Measurements from ENCODE around the gene DNTTIP2. TPM values are rescaled to one million over a fixed set of nuclear protein-coding genes. Genes with fewer than 3 reads are reported as not detected.
"Not testable (repeated sequence)": the region's sequence is repeated elsewhere in the genome, so short reads cannot be mapped to it uniquely, and the experiment has no call there.

DNTTIP2 gene
- total RNA-seq, 1 donor from 2014 or later: 12.0 TPM

DNA sequence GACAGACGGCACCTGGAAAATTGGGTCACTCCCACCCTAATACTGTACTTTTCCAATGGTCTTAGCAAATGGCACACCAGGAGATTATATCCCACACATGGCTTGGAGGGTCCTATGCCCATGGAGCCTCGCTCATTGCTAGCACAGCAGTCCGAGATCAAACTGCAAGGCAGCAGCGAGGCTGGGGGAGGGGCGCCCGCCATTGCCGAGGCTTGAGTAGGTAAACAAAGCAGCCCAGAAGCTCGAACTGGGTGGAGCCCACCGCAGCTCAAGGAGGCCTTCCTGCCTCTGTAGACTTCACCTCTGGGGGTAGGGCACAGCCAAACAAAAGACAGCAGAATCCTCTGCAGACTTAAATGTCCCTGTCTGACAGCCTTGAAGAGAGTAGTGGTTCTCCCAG, 23.0 kb downstream of the DNTTIP2 start:
- not testable (repeated sequence) for H3K4me3 ChIP-seq (ENCODE audit: low read length in 3 of 3); H3K9me3 ChIP-seq (ENCODE audit: control insufficient read depth in 3 of 3, low read length in 3 of 3); H3K27ac ChIP-seq (ENCODE audit: low read depth, low read length); H3K9ac ChIP-seq (ENCODE audit: low read depth in 1 of 3, low read length in 3 of 3); H3K36me3 ChIP-seq (ENCODE audit: control insufficient read depth in 3 of 3, insufficient read depth in 3 of 3, low read length in 3 of 3); H3K27me3 ChIP-seq (ENCODE audit: control insufficient read depth in 3 of 3, insufficient read depth in 3 of 3, low read length in 3 of 3); H3K4me1 ChIP-seq (ENCODE audit: control insufficient read depth in 3 of 3, insufficient read depth in 3 of 3, low read length in 3 of 3)

GRCh38 chr1:93853940-93854339, 25.1 kb downstream of the DNTTIP2 start:
- no peaks in the 10 kb centered on the region for H3K27me3 ChIP-seq (ENCODE audit: control insufficient read depth in 3 of 3, insufficient read depth in 3 of 3, low read length in 3 of 3)
- peaks cover 2 to 5% (median 3%) of the 10 kb centered on the region in 3 donors for H3K4me1 ChIP-seq (ENCODE audit: control insufficient read depth in 3 of 3, insufficient read depth in 3 of 3, low read length in 3 of 3)
- no peak overlapping the region for H3K9ac ChIP-seq (ENCODE audit: low read depth in 1 of 3, low read length in 3 of 3)
- peaks cover 0 to 3% (median 0%) of the 10 kb centered on the region in 3 donors for H3K9me3 ChIP-seq (ENCODE audit: control insufficient read depth in 3 of 3, low read length in 3 of 3)
- no peak overlapping the region for H3K27ac ChIP-seq (ENCODE audit: low read depth, low read length)
- no peak overlapping the region for H3K4me3 ChIP-seq (ENCODE audit: low read length in 3 of 3)
- H3K36me3 ChIP-seq (ENCODE audit: control insufficient read depth in 3 of 3, insufficient read depth in 3 of 3, low read length in 3 of 3): no peaks in the 10 kb centered on the region

DNA sequence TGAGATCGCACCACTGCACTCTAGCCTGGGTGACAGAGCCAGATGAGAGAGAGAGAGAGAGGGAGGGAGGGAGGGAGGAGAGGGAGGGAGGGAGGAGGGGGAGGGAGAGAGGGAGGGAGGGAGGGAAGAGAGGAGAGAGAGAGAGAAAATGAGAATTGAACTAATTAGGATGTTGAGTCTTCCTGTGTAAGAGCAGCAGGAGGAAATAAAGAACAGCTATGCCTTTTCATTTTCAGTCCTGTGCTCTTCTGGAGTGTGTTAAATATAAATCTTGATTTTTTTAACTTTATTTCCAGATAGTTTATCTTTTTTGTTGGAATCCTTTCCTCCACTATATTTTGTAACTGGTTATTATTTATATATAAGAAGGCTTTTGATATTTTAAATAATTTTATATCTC, 27.1 kb downstream of the DNTTIP2 start:
- H3K27me3 ChIP-seq (ENCODE audit: control insufficient read depth in 3 of 3, insufficient read depth in 3 of 3, low read length in 3 of 3): no peaks in the 10 kb centered on the region
- peaks cover 0 to 3% (median 0%) of the 10 kb centered on the region in 3 donors for H3K9me3 ChIP-seq (ENCODE audit: control insufficient read depth in 3 of 3, low read length in 3 of 3)
- H3K36me3 ChIP-seq (ENCODE audit: control insufficient read depth in 3 of 3, insufficient read depth in 3 of 3, low read length in 3 of 3): no peaks in the 10 kb centered on the region
- H3K4me1 ChIP-seq (ENCODE audit: control insufficient read depth in 3 of 3, insufficient read depth in 3 of 3, low read length in 3 of 3): peaks cover 3 to 7% (median 5%) of the 10 kb centered on the region in 3 donors
- H3K27ac ChIP-seq (ENCODE audit: low read depth, low read length): no peak overlapping the region
- H3K4me3 ChIP-seq (ENCODE audit: low read length in 3 of 3): no peak overlapping the region
- H3K9ac ChIP-seq (ENCODE audit: low read depth in 1 of 3, low read length in 3 of 3): no peak overlapping the region

DNA sequence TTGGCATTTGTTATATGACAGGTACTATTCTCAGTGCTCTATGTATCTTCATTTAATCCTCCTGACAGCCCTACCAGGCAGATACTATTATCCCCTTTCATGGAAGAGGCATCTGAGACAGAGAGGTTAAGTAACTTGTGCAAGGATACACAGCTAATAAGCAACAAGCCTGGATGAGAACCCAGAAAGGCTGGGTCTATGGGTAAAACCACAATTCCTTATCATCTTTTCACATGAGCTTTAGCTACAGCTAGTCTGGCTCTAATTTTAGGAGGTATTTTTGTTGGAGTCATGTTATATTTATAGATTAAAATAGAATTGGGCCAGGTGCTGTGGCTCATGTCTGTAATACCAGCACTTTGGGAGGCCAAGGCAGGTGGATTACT, 27.7 kb downstream of the DNTTIP2 start:
- Histone ChIP-seq H3K9ac (ENCODE audit: low read depth in 1 of 3, low read length in 3 of 3) (no peak overlapping the region), H3K4me3 (ENCODE audit: low read length in 3 of 3) (no peak overlapping the region), H3K4me1 (ENCODE audit: control insufficient read depth in 3 of 3, insufficient read depth in 3 of 3, low read length in 3 of 3) (peaks cover 3 to 7% (median 5%) of the 10 kb centered on the region in 3 donors), H3K27ac (ENCODE audit: low read depth, low read length) (no peak overlapping the region), H3K9me3 (ENCODE audit: control insufficient read depth in 3 of 3, low read length in 3 of 3) (peaks cover 0 to 3% (median 0%) of the 10 kb centered on the region in 3 donors), H3K36me3 (ENCODE audit: control insufficient read depth in 3 of 3, insufficient read depth in 3 of 3, low read length in 3 of 3) (no peaks in the 10 kb centered on the region), H3K27me3 (ENCODE audit: control insufficient read depth in 3 of 3, insufficient read depth in 3 of 3, low read length in 3 of 3) (no peaks in the 10 kb centered on the region)

DNA sequence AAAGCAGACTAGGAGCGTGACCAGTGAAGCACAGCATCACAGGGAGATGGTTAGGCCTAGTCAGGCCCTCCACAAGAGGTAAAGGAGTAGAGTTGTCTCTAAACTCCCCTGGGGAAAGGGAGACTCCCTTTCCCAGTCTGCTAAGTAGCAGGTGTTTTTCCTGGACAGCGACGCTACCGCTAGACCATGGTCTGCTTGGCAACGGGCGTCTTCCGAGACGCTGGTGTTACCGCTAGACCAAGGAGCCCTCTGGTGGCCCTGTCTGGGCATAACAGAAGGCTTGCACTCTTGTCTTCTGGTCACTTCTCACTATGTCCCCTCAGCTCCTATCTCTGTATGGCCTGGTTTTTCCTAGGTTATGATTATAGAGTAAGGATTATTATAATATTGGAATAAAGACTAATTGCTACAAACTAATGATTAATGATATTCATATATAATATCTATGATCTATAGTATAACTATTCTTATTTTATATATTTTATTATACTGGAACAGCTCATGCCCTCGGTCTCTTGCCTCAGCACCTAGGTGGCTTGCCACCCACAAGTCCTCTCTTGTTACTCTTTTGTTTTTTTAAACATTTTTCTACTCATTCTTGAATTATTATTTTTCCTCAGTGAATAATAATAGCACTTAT, 28.2 kb downstream of the DNTTIP2 start:
- not testable (repeated sequence) for H3K27me3 ChIP-seq (ENCODE audit: control insufficient read depth in 3 of 3, insufficient read depth in 3 of 3, low read length in 3 of 3); H3K9me3 ChIP-seq (ENCODE audit: control insufficient read depth in 3 of 3, low read length in 3 of 3); H3K27ac ChIP-seq (ENCODE audit: low read depth, low read length); H3K9ac ChIP-seq (ENCODE audit: low read depth in 1 of 3, low read length in 3 of 3); H3K36me3 ChIP-seq (ENCODE audit: control insufficient read depth in 3 of 3, insufficient read depth in 3 of 3, low read length in 3 of 3); H3K4me1 ChIP-seq (ENCODE audit: control insufficient read depth in 3 of 3, insufficient read depth in 3 of 3, low read length in 3 of 3)
- peak overlapping the region in 1 of 3 donors; percentile 41 for H3K4me3 ChIP-seq (ENCODE audit: low read length in 3 of 3)

DNA sequence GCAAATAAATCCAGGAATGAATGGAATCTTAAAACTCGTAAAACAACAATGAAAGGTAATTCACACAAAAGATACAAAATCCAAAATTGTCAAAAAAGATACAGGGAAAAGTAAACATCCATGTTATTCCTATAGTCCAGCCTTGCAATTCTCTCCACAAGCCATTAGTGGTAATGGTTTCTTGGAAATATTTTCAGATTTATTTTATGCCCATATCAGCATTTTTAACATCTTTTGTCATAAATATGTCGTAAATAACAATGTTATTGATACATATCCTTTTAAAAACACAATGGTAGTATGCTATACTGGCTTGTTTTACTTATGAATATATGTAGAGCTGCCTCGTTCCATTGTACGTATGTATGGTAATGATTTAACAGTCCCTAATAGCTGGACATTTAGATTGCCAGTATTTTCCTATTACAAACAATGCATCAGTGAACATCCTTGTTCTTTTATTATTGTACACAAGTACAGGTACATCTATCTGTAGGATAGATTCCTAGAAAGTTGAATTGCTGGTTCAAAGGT, 30.6 kb downstream of the DNTTIP2 start:
- peak overlapping the region; percentile 89 to 91 (median 91) for H3K9ac ChIP-seq (ENCODE audit: low read depth in 1 of 3, low read length in 3 of 3)
- peak overlapping the region; percentile 91 for H3K27ac ChIP-seq (ENCODE audit: low read depth, low read length)
- no peaks in the 10 kb centered on the region for H3K36me3 ChIP-seq (ENCODE audit: control insufficient read depth in 3 of 3, insufficient read depth in 3 of 3, low read length in 3 of 3)
- H3K4me3 ChIP-seq (ENCODE audit: low read length in 3 of 3): peak overlapping the region; percentile 89 to 95 (median 89)
- peaks cover 16 to 18% (median 18%) of the 10 kb centered on the region in 3 donors for H3K4me1 ChIP-seq (ENCODE audit: control insufficient read depth in 3 of 3, insufficient read depth in 3 of 3, low read length in 3 of 3)
- H3K27me3 ChIP-seq (ENCODE audit: control insufficient read depth in 3 of 3, insufficient read depth in 3 of 3, low read length in 3 of 3): no peaks in the 10 kb centered on the region
- peaks cover 0 to 3% (median 0%) of the 10 kb centered on the region in 3 donors for H3K9me3 ChIP-seq (ENCODE audit: control insufficient read depth in 3 of 3, low read length in 3 of 3)

- H3K4me1 ChIP-seq (ENCODE audit: control insufficient read depth in 3 of 3, insufficient read depth in 3 of 3, low read length in 3 of 3): peaks cover 16 to 18% (median 18%) of the 10 kb centered on the region in 3 donors
- no peaks in the 10 kb centered on the region for H3K36me3 ChIP-seq (ENCODE audit: control insufficient read depth in 3 of 3, insufficient read depth in 3 of 3, low read length in 3 of 3)
- peak overlapping the region; percentile 91 for H3K27ac ChIP-seq (ENCODE audit: low read depth, low read length)
- H3K27me3 ChIP-seq (ENCODE audit: control insufficient read depth in 3 of 3, insufficient read depth in 3 of 3, low read length in 3 of 3): no peaks in the 10 kb centered on the region
- peak overlapping the region; percentile 89 to 95 (median 89) for H3K4me3 ChIP-seq (ENCODE audit: low read length in 3 of 3)
- peak overlapping the region; percentile 90 to 91 (median 91) for H3K9ac ChIP-seq (ENCODE audit: low read depth in 1 of 3, low read length in 3 of 3)
- H3K9me3 ChIP-seq (ENCODE audit: control insufficient read depth in 3 of 3, low read length in 3 of 3): peaks cover 0 to 3% (median 0%) of the 10 kb centered on the region in 3 donors
These were observed 31.2 kb downstream of the DNTTIP2 start for GRCh38 chr1:93847811-93848288.

DNA sequence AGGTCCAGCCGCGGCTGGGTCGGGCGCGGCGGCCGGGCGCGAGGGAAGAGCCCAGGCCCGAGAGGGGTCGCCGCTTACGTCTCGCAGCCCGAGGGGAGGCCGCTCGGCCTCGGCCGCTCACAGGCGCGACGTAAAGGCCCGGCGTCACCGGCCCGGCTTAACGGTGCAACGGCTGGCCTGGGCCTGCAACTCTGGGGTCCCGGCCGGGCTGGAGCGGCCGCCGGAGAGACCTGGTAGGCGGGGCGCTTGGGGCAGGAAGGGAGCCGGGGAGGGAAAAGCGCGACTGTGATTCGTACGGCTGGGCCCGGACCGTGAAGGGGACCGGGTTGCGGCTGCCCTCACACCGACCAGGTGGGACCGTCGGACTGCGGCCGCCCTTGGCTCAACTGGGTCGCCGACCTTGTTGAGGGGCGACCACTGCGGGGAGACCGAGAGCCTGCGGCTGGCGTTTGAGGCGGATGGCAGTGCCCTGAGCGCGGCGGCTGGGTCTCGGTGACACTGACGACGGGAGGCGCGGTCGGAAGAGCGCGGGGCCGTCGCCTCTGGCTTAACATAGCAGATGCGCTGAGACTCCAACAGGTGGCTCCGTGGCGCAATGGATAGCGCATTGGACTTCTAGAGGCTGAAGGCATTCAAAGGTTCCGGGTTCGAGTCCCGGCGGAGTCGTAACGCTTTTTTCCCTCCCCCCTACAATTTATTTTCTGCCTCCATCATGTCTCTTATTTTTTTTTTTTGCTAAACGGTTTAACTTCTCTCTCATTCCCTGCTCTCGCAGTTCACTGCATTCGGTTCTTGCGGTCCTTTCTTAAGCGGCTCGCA, 31.8 kb downstream of the DNTTIP2 start:
- Histone ChIP-seq H3K9me3 (ENCODE audit: control insufficient read depth in 3 of 3, low read length in 3 of 3) (peaks cover 0 to 3% (median 0%) of the 10 kb centered on the region in 3 donors), H3K4me3 (ENCODE audit: low read length in 3 of 3) (peak overlapping the region; percentile 89 to 95 (median 89)), H3K4me1 (ENCODE audit: control insufficient read depth in 3 of 3, insufficient read depth in 3 of 3, low read length in 3 of 3) (peaks cover 16 to 18% (median 18%) of the 10 kb centered on the region in 3 donors), H3K27ac (ENCODE audit: low read depth, low read length) (peak overlapping the region; percentile 91), H3K27me3 (ENCODE audit: control insufficient read depth in 3 of 3, insufficient read depth in 3 of 3, low read length in 3 of 3) (no peaks in the 10 kb centered on the region), H3K36me3 (ENCODE audit: control insufficient read depth in 3 of 3, insufficient read depth in 3 of 3, low read length in 3 of 3) (no peaks in the 10 kb centered on the region), H3K9ac (ENCODE audit: low read depth in 1 of 3, low read length in 3 of 3) (peak overlapping the region; percentile 90 to 91 (median 91))

- Histone ChIP-seq H3K9ac (ENCODE audit: low read depth in 1 of 3, low read length in 3 of 3) (peak overlapping the region; percentile 90 to 91 (median 91)), H3K4me1 (ENCODE audit: control insufficient read depth in 3 of 3, insufficient read depth in 3 of 3, low read length in 3 of 3) (peaks cover 16 to 18% (median 18%) of the 10 kb centered on the region in 3 donors), H3K27me3 (ENCODE audit: control insufficient read depth in 3 of 3, insufficient read depth in 3 of 3, low read length in 3 of 3) (no peaks in the 10 kb centered on the region), H3K36me3 (ENCODE audit: control insufficient read depth in 3 of 3, insufficient read depth in 3 of 3, low read length in 3 of 3) (peaks cover 0 to 4% (median 0%) of the 10 kb centered on the region in 3 donors), H3K4me3 (ENCODE audit: low read length in 3 of 3) (peak overlapping the region; percentile 89 to 95 (median 89)), H3K27ac (ENCODE audit: low read depth, low read length) (peak overlapping the region; percentile 91), H3K9me3 (ENCODE audit: control insufficient read depth in 3 of 3, low read length in 3 of 3) (peaks cover 0 to 3% (median 0%) of the 10 kb centered on the region in 3 donors)
These were observed 32.6 kb downstream of the DNTTIP2 start for GRCh38 chr1:93846206-93846991.

All from skeletal muscle tissue (tissue), 4 donors.